Activated CD8-positive, alpha-beta T cell treated with anti-CD3 and anti-CD28 coated beads for 36 hours (primary cell): ENCODE measurements around the gene AUTS2. TPM values are rescaled to one million over a fixed set of nuclear protein-coding genes. Genes with fewer than 3 reads are reported as not detected.
A peak's percentile ranks its signal among the peaks of the same experiment; 100 is the strongest.

Source experiments
- ATAC-seq: fragments of 200-7000 bp; cut with Tn5 transposase; one replicate; pipeline ENCODE4 v1.10.0; 2021; ENCODE audit warnings: mild to moderate bottlenecking, moderate library complexity
- CTCF ChIA-PET: fragments of 350-600 bp; sonication (Branson Sonifier 250); formaldehyde crosslinking; loops from one replicate; lab custom pipeline; 2021; ENCODE audit warnings: antibody characterized with exemption; lab: Charles Lee
- POLR2A ChIA-PET: fragments of 350-600 bp; sonication (Branson Sonifier 250); formaldehyde crosslinking; loops from one replicate; lab custom pipeline; 2021; ENCODE audit warnings: antibody characterized with exemption; lab: Charles Lee
- DNase-seq: peaks from one replicate; pipeline ENCODE4 v3.0.0-alpha.2; 2020
- H3K27ac Mint-ChIP-seq: one replicate; pipeline ENCODE4 v1.8.0; 2021; ENCODE audit warnings: mild to moderate bottlenecking, mixed read lengths
- H3K27me3 Mint-ChIP-seq: one replicate; pipeline ENCODE4 v1.8.0; 2021; ENCODE audit warnings: mixed read lengths
- H3K36me3 Mint-ChIP-seq: one replicate; pipeline ENCODE4 v1.8.0; 2021; ENCODE audit warnings: low read depth, mixed read lengths
- H3K4me1 Mint-ChIP-seq: one replicate; pipeline ENCODE4 v1.8.0; 2021; ENCODE audit warnings: low read depth, mixed read lengths
- H3K4me3 Mint-ChIP-seq: one replicate; pipeline ENCODE4 v1.8.0; 2021; ENCODE audit warnings: mild to moderate bottlenecking, moderate library complexity, mixed read lengths
- H3K9me3 Mint-ChIP-seq: one replicate; pipeline ENCODE4 v1.8.0; 2021; ENCODE audit warnings: mixed read lengths
- intact Hi-C: fragments of 100-400 bp; cut with micrococcal nuclease; formaldehyde crosslinking; loops from one replicate; pipeline ENCODE4 v1.10.0; 2022
- total RNA-seq, 2 experiments: library from RNA; stranded (reverse); gene quantifications; one replicate each; pipeline ENCODE4 v1.2.3, GENCODE V29; 2021
- TF ChIP-seq, protein P1 (sequence below): fragments of 200-600 bp; IDR thresholded peaks from one replicate; pipeline ENCODE4 v1.8.0; 2022; ENCODE audit warnings: antibody characterized with exemption, mild to moderate bottlenecking

The AUTS2 gene
- total RNA-seq, 2 experiments from 2014 or later = 3.1 to 3.3 TPM

DNA sequence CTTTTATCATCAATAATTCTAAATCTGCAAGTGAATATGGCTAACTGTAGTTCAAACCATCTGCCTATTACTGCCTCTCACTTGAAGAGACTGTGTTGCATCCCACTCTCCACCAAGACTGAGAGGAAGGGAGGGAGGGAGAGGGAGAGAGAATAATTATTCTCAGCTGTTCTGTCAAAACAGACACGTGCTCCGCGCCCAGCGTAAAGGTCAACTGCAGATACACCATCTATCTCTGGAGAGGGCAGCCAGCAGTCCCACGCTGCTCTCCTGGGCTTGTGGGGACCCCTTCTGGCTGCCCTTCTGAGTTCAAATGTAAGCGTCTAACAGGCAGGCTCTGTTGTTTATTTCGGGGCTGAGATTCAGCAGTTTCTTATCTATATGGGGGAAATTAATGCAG lies 908.2 kb downstream of the AUTS2 start:
- POLR2A ChIA-PET = interaction anchor here (0.7 kb wide), 1 partner anchor 14 kb away, joined by 3 read pairs; no protein-coding TSS in a partner anchor
- H3K9me3 Mint-ChIP-seq = no peaks in the 10 kb centered on the region
- CTCF ChIA-PET = no interaction called here
- no peak overlapping the region for H3K4me3 Mint-ChIP-seq
- TF ChIP-seq, protein P1, sequence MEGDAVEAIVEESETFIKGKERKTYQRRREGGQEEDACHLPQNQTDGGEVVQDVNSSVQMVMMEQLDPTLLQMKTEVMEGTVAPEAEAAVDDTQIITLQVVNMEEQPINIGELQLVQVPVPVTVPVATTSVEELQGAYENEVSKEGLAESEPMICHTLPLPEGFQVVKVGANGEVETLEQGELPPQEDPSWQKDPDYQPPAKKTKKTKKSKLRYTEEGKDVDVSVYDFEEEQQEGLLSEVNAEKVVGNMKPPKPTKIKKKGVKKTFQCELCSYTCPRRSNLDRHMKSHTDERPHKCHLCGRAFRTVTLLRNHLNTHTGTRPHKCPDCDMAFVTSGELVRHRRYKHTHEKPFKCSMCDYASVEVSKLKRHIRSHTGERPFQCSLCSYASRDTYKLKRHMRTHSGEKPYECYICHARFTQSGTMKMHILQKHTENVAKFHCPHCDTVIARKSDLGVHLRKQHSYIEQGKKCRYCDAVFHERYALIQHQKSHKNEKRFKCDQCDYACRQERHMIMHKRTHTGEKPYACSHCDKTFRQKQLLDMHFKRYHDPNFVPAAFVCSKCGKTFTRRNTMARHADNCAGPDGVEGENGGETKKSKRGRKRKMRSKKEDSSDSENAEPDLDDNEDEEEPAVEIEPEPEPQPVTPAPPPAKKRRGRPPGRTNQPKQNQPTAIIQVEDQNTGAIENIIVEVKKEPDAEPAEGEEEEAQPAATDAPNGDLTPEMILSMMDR = no peak
- H3K4me1 Mint-ChIP-seq = no peaks in the 10 kb centered on the region
- intact Hi-C loops = no loop called here
- no peak overlapping the region for H3K27ac Mint-ChIP-seq
- DNase-seq (peak; percentile 20), ATAC-seq (no peak)
- no peaks in the 10 kb centered on the region for H3K27me3 Mint-ChIP-seq
- no peaks in the 10 kb centered on the region for H3K36me3 Mint-ChIP-seq

DNA sequence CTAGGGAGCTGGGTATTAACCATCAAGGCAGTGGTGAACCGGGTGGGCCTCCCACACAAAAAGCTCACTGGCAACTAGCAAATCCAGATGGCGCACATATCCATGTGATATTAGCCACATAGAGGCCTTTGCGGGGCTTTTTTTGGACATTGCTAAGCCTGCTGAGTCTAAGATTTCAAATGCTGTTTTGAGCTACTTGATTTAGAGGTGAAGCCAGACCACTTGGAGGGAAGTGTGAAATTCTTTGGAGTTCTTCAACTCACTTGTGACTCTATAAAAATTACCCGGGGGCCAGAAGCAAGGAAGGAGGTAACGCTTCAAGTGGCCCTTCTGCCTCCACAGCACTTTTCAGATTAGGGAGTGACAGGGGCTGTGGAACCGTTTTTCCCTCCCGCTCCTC lies 913.9 kb downstream of the AUTS2 start:
- Mint-ChIP-seq H3K36me3 (no peaks in the 10 kb centered on the region), H3K27ac (no peak overlapping the region), H3K4me3 (no peak overlapping the region), H3K4me1 (no peaks in the 10 kb centered on the region), H3K27me3 (peaks cover 2% of the 10 kb centered on the region), H3K9me3 (peaks cover 2% of the 10 kb centered on the region)
- ChIA-PET CTCF (interaction anchor here (1.6 kb wide), 1 partner anchor 186 kb away, joined by 9 read pairs; no protein-coding TSS in a partner anchor), POLR2A (no interaction called here)
- TF ChIP-seq, protein P1 = no peak
- ATAC-seq (no peak), DNase-seq (no peak)
- intact Hi-C loops = no loop called here

- Mint-ChIP-seq H3K27me3 (peaks cover 2% of the 10 kb centered on the region), H3K27ac (no peak overlapping the region), H3K36me3 (no peaks in the 10 kb centered on the region), H3K9me3 (peaks cover 2% of the 10 kb centered on the region), H3K4me1 (no peaks in the 10 kb centered on the region), H3K4me3 (no peak overlapping the region)
- intact Hi-C loops = no loop called here
- POLR2A ChIA-PET = no interaction called here
- TF ChIP-seq, protein P1 = no peak
- ATAC-seq = no peak
- DNase-seq = no peak
- CTCF ChIA-PET = interaction anchor here (1.6 kb wide), 1 partner anchor 185 kb away, joined by 9 read pairs; no protein-coding TSS in a partner anchor
These were observed 914.5 kb downstream of the AUTS2 start for GRCh38 chr7:70512761-70513160.

GRCh38 chr7:70520611-70521010 lies 922.3 kb downstream of the AUTS2 start:
- ChIA-PET POLR2A (no interaction called here), CTCF (no interaction called here)
- Mint-ChIP-seq H3K27ac (no peak overlapping the region), H3K9me3 (no peaks in the 10 kb centered on the region), H3K4me1 (no peaks in the 10 kb centered on the region), H3K4me3 (no peak overlapping the region), H3K36me3 (no peaks in the 10 kb centered on the region), H3K27me3 (peaks cover 2% of the 10 kb centered on the region)
- intact Hi-C loops = no loop called here
- TF ChIP-seq, protein P1 = no peak
- DNase-seq = no peak
- ATAC-seq = no peak

DNA sequence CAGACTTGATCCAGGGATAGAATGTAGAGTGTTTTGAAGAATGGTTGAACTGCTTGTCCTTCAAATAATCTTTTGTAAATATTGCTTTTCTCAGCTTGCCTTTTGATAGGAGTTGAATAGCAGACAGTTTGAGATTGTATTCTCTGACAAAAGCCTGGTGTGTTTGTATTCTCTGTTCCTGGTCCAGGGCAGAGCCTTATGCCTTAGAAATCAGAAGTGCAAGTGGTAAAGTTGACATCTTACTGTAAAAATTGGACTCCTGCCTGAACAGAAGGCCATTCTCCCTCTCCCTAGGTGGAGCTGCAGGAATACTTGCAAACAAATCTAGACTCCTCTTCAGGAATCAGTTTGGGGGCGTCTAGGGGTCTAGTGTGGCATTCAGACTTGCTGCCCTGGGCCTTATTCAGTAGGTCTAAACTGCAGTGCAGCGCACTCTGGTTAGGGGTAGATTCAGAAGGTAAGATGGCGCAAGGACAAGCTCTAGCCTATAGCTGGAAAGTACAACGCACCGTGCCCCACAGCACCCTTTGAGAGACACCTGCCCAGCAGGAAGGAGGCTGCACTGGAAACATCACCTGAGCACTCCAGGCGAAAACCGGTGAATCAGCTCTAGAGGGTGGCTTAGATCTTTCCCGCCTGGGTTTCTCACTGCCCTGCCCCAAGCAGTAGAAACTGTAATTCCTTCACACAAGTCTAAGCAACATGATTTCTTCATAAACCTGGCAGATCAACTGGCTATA lies 925.1 kb downstream of the AUTS2 start:
- CTCF ChIA-PET = interaction anchor here (1.4 kb wide), 1 partner anchor 175 kb away, joined by 3 read pairs; no protein-coding TSS in a partner anchor
- H3K9me3 Mint-ChIP-seq = no peaks in the 10 kb centered on the region
- no peak for DNase-seq
- TF ChIP-seq, protein P1 = no peak
- POLR2A ChIA-PET = no interaction called here
- no peaks in the 10 kb centered on the region for H3K4me1 Mint-ChIP-seq
- no peaks in the 10 kb centered on the region for H3K36me3 Mint-ChIP-seq
- ATAC-seq = no peak
- H3K27ac Mint-ChIP-seq = no peak overlapping the region
- no peak overlapping the region for H3K4me3 Mint-ChIP-seq
- intact Hi-C loops = no loop called here
- H3K27me3 Mint-ChIP-seq = peaks cover 3% of the 10 kb centered on the region
